HFFc6 (cell line): ENCODE results near the gene PIK3R5. TPM values are rescaled to one million over a fixed set of nuclear protein-coding genes. Genes with fewer than 3 reads are reported as not detected.

Experiments
- DNase-seq: peaks from one replicate; pipeline ENCODE4 v3.0.0-alpha.2; 2018
- H3K27ac Mint-ChIP-seq: 2 replicates; pipeline ENCODE4 v1.8.0; 2020; ENCODE audit warnings: mild to moderate bottlenecking, mixed read lengths
- H3K27me3 Mint-ChIP-seq: 2 replicates; pipeline ENCODE4 v1.8.0; 2021; ENCODE audit warnings: mild to moderate bottlenecking, moderate library complexity, mixed read lengths; ENCODE audit not compliant: insufficient read depth
- H3K36me3 Mint-ChIP-seq: 2 replicates; pipeline ENCODE4 v1.8.0; 2021; ENCODE audit warnings: low read depth, mixed read lengths
- H3K4me1 Mint-ChIP-seq: 2 replicates; pipeline ENCODE4 v1.8.0; 2020; ENCODE audit warnings: low read depth, mixed read lengths
- H3K4me3 Mint-ChIP-seq: 2 replicates; pipeline ENCODE4 v1.8.0; 2020; ENCODE audit warnings: mild to moderate bottlenecking, moderate library complexity, mixed read lengths
- H3K9me3 Mint-ChIP-seq: 2 replicates; pipeline ENCODE4 v1.8.0; 2020; ENCODE audit warnings: mild to moderate bottlenecking, mixed read lengths
- total RNA-seq, 6 experiments: library from RNA; stranded (reverse); fragmentation: NEBNext Ultra II Directional; extraction: Animal tissue kit (Norgen Biotek cat#: 25700); gene quantifications; 2 replicates in 1 of 6; 3 replicates in 5 of 6; pipeline ENCODE4 v1.2.3, GENCODE V29; 2021
- TF ChIP-seq, protein P1 (sequence below): fragments of 200-600 bp; sonication (generic); IDR thresholded peaks from 2 replicates; pipeline ENCODE4 v1.5.0; 2021; ENCODE audit warnings: antibody characterized with exemption, mild to moderate bottlenecking

The PIK3R5 gene
- total RNA-seq, 6 experiments from 2014 or later, result not detected

GRCh38 chr17:8949061-8949661, 16.3 kb downstream of the PIK3R5 start:
- no peak overlapping the region for H3K27ac Mint-ChIP-seq
- no peaks in the 10 kb centered on the region for H3K4me1 Mint-ChIP-seq
- H3K27me3 Mint-ChIP-seq, result no peaks in the 10 kb centered on the region; the same call in 1 of the 2 replicates
- TF ChIP-seq, protein P1, sequence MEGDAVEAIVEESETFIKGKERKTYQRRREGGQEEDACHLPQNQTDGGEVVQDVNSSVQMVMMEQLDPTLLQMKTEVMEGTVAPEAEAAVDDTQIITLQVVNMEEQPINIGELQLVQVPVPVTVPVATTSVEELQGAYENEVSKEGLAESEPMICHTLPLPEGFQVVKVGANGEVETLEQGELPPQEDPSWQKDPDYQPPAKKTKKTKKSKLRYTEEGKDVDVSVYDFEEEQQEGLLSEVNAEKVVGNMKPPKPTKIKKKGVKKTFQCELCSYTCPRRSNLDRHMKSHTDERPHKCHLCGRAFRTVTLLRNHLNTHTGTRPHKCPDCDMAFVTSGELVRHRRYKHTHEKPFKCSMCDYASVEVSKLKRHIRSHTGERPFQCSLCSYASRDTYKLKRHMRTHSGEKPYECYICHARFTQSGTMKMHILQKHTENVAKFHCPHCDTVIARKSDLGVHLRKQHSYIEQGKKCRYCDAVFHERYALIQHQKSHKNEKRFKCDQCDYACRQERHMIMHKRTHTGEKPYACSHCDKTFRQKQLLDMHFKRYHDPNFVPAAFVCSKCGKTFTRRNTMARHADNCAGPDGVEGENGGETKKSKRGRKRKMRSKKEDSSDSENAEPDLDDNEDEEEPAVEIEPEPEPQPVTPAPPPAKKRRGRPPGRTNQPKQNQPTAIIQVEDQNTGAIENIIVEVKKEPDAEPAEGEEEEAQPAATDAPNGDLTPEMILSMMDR, result no peak
- no peak for DNase-seq
- peaks cover 50% of the 10 kb centered on the region for H3K9me3 Mint-ChIP-seq
- H3K36me3 Mint-ChIP-seq, result 0 out of 2 replicates have a peak, but pooled peaks cover 4% of the 10 kb centered on the region
- H3K4me3 Mint-ChIP-seq, result no peak overlapping the region

DNA sequence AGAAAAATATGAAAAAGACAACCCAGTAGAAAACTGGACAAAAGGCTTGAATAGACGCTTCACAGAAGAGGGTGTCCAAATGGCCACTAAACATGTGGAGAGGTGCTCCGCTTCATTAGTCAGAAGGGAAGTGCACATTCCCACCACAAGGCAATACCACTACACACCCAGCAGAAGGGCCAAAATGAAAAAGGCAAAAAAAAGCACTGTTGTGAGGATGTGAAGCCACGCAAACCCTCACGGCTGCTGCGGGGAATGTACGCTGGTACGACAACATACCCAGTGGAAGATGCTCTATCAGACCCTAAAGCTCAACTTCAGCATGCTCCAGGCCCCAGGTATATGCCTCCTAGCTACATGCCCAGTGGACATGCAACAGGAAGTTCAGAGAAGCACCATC, 17.0 kb downstream of the PIK3R5 start:
- TF ChIP-seq, protein P1, result no peak
- peaks cover 54% of the 10 kb centered on the region for H3K9me3 Mint-ChIP-seq
- 0 out of 2 replicates have a peak, but pooled peaks cover 4% of the 10 kb centered on the region for H3K36me3 Mint-ChIP-seq
- H3K27me3 Mint-ChIP-seq, result no peaks in the 10 kb centered on the region; the same call in 1 of the 2 replicates
- no peak overlapping the region for H3K4me3 Mint-ChIP-seq
- H3K27ac Mint-ChIP-seq, result no peak overlapping the region
- no peaks in the 10 kb centered on the region for H3K4me1 Mint-ChIP-seq
- DNase-seq, result no peak

GRCh38 chr17:8947201-8947600, 18.3 kb downstream of the PIK3R5 start:
- H3K9me3 Mint-ChIP-seq, result peaks cover 45% of the 10 kb centered on the region
- no peaks in the 10 kb centered on the region; the same call in 1 of the 2 replicates for H3K27me3 Mint-ChIP-seq
- H3K27ac Mint-ChIP-seq, result no peak overlapping the region
- 0 out of 2 replicates have a peak, but pooled peaks cover 4% of the 10 kb centered on the region for H3K36me3 Mint-ChIP-seq
- no peak overlapping the region for H3K4me3 Mint-ChIP-seq
- no peaks in the 10 kb centered on the region for H3K4me1 Mint-ChIP-seq
- DNase-seq, result no peak
- TF ChIP-seq, protein P1, result no peak

DNA sequence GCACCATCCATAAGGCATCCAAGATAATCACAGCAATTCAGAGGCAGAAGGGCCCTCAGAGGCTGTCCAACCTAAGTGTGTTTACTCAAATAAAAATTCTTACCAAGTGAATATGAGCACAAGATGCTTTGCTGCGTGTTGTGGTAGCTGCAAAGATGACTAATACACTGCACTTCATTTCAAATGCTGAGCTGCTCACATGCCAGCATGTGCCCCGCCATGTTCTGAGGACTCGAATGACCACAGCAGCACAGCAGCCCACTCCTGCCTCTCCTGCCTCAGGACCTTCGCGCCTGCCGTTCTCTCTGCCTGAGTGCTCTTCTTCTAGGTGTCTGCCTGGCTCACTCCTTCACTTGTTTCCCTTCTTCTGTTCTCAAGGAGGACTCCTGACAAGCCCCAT, 19.0 kb downstream of the PIK3R5 start:
- Mint-ChIP-seq H3K27me3 (no peaks in the 10 kb centered on the region; the same call in none of the 2 replicates), H3K9me3 (peaks cover 45% of the 10 kb centered on the region), H3K27ac (no peak overlapping the region), H3K36me3 (0 out of 2 replicates have a peak, but pooled peaks cover 4% of the 10 kb centered on the region), H3K4me3 (no peak overlapping the region), H3K4me1 (no peaks in the 10 kb centered on the region)
- TF ChIP-seq, protein P1, result no peak
- no peak for DNase-seq

- H3K36me3 Mint-ChIP-seq, result 0 out of 2 replicates have a peak, but pooled peaks cover 4% of the 10 kb centered on the region
- H3K4me1 Mint-ChIP-seq, result no peaks in the 10 kb centered on the region
- no peaks in the 10 kb centered on the region; the same call in none of the 2 replicates for H3K27me3 Mint-ChIP-seq
- no peak for DNase-seq
- no peak overlapping the region for H3K27ac Mint-ChIP-seq
- TF ChIP-seq, protein P1, result no peak
- H3K4me3 Mint-ChIP-seq, result no peak overlapping the region
- H3K9me3 Mint-ChIP-seq, result peaks cover 49% of the 10 kb centered on the region
These were observed 19.4 kb downstream of the PIK3R5 start for GRCh38 chr17:8946071-8946470.
